Uterus (tissue), 4 donors: ENCODE data around the gene CPLANE1. TPM values are rescaled to one million over a fixed set of nuclear protein-coding genes. Genes with fewer than 3 reads are reported as not detected.
"Not testable (repeated sequence)": the region's sequence is repeated elsewhere in the genome, so short reads cannot be mapped to it uniquely, and the experiment has no call there.

Experiments used
- DNase-seq, 2 donors: peaks; one replicate each; pipeline ENCODE4 v3.0.0-alpha.2; 2019 to 2020
- H3K27ac ChIP-seq, 2 donors: fragments of 200-600 bp; sonication (generic); 1 replicate in 1 of 2; 2 replicates in 1 of 2; pipeline ENCODE4 v1.5.1; 2016 to 2018
- H3K27me3 ChIP-seq, 2 donors: fragments of 200-600 bp; sonication (generic); one replicate each; pipeline ENCODE4 v1.5.1; 2018 to 2019; ENCODE audit warnings: control low read depth in 1 of 2
- H3K36me3 ChIP-seq, 2 donors: fragments of 200-600 bp; sonication (generic); one replicate each; pipeline ENCODE4 v1.5.1; 2019; ENCODE audit warnings: control low read depth in 1 of 2
- H3K4me1 ChIP-seq, 2 donors: fragments of 200-600 bp; sonication (generic); one replicate each; pipeline ENCODE4 v1.5.1; 2018 to 2019; ENCODE audit warnings: control low read depth in 1 of 2
- H3K4me3 ChIP-seq, 2 donors: fragments of 200-600 bp; sonication (generic); 1 replicate in 1 of 2; 2 replicates in 1 of 2; pipeline ENCODE4 v1.5.1; 2018 to 2019; ENCODE audit warnings: mild to moderate bottlenecking in 1 of 2
- H3K9me3 ChIP-seq, 2 donors: fragments of 200-600 bp; sonication (generic); one replicate each; pipeline ENCODE4 v1.5.1; 2019; ENCODE audit warnings: control low read depth in 1 of 2
- CTCF ChIP-seq, 4 experiments: fragments of 200-600 bp in 2 of 4; fragments of 450-650 bp in 2 of 4; sonication (generic) in 2 of 4; IDR thresholded peaks; one replicate each; pipeline ENCODE4 v1.5.1; 2016 to 2019; ENCODE audit warnings: antibody characterized with exemption in 4 of 4, mild to moderate bottlenecking in 2 of 4, moderate library complexity in 1 of 4
- POLR2A ChIP-seq, 2 donors: fragments of 450-650 bp; IDR thresholded peaks; one replicate each; pipeline ENCODE4 v1.6.1; 2016; ENCODE audit warnings: antibody characterized with exemption in 2 of 2, mild to moderate bottlenecking in 1 of 2, moderate library complexity in 1 of 2
- intact Hi-C: fragments of 100-400 bp; cut with DNase I; formaldehyde crosslinking; loops from one replicate; pipeline ENCODE4 v1.15.1; 2023; ENCODE audit warnings: low total_unique reads
- total RNA-seq, 4 donors: library from RNA; depleted of rRNA in 3 of 4; stranded (reverse); fragments of >200 nt in 3 of 4; gene quantifications; one replicate each; pipeline versions ENCODE4 v1.1.0 to v1.2.4, GENCODE V29; 2014 to 2023
- donor health status: DM: yes; HTN: yes; CAD: no.

The CPLANE1 gene
- total RNA-seq, 4 donors from 2014 or later = 22.4 to 68.2 (median 35.9) TPM

GRCh38 chr5:37247496-37247895 lies 1.7 kb downstream of the CPLANE1 start:
- DNase-seq = no peak
- intact Hi-C loops = no loop called here
- Histone ChIP-seq H3K36me3 (no peaks in the 10 kb centered on the region), H3K4me3 (no peak overlapping the region), H3K27me3 (no peaks in the 10 kb centered on the region), H3K4me1 (peaks cover 0 to 9% of the 10 kb centered on the region in 2 donors), H3K27ac (no peak overlapping the region), H3K9me3 (no peaks in the 10 kb centered on the region)
- TF ChIP-seq POLR2A (IDR thresholded peaks at IDR 0.05) = no peak
- TF ChIP-seq CTCF (IDR thresholded peaks at IDR 0.05) = no peak

- TF ChIP-seq POLR2A (IDR thresholded peaks at IDR 0.05) (no peak), CTCF (IDR thresholded peaks at IDR 0.05) (no peak)
- intact Hi-C loops = no loop called here
These were observed 2.1 kb downstream of the CPLANE1 start for GRCh38 chr5:37247036-37247435.

GRCh38 chr5:37234288-37234687 lies 14.9 kb downstream of the CPLANE1 start:
- Histone ChIP-seq H3K27me3 (no peaks in the 10 kb centered on the region), H3K36me3 (no peaks in the 10 kb centered on the region), H3K9me3 (no peaks in the 10 kb centered on the region), H3K27ac (no peak overlapping the region), H3K4me1 (no peaks in the 10 kb centered on the region), H3K4me3 (no peak overlapping the region)
- intact Hi-C loops = no loop called here
- TF ChIP-seq POLR2A (IDR thresholded peaks at IDR 0.05) (no peak), CTCF (IDR thresholded peaks at IDR 0.05) (no peak)
- no peak for DNase-seq

More at GRCh38 chr5:37247036-37247435, 2.1 kb downstream of the CPLANE1 start:
- Histone ChIP-seq H3K4me3 (no peak overlapping the region), H3K4me1 (peaks cover 0 to 9% of the 10 kb centered on the region in 2 donors), H3K27me3 (no peaks in the 10 kb centered on the region), H3K9me3 (no peaks in the 10 kb centered on the region), H3K27ac (no peak overlapping the region), H3K36me3 (no peaks in the 10 kb centered on the region)
- no peak for DNase-seq

GRCh38 chr5:37226377-37226776 lies 22.8 kb downstream of the CPLANE1 start:
- H3K4me1 ChIP-seq = no peaks in the 10 kb centered on the region
- H3K27ac ChIP-seq = no peak overlapping the region
- H3K27me3 ChIP-seq = no peaks in the 10 kb centered on the region
- intact Hi-C loops = no loop called here
- H3K4me3 ChIP-seq = no peak overlapping the region
- no peak for DNase-seq
- no peak for TF ChIP-seq POLR2A (IDR thresholded peaks at IDR 0.05)
- no peaks in the 10 kb centered on the region for H3K9me3 ChIP-seq
- no peaks in the 10 kb centered on the region for H3K36me3 ChIP-seq

GRCh38 chr5:37222181-37222580 lies 27.0 kb downstream of the CPLANE1 start:
- no peaks in the 10 kb centered on the region for H3K27me3 ChIP-seq
- TF ChIP-seq POLR2A (IDR thresholded peaks at IDR 0.05) (no peak), CTCF (IDR thresholded peaks at IDR 0.05) (no peak)
- no peaks in the 10 kb centered on the region for H3K9me3 ChIP-seq
- H3K4me3 ChIP-seq = no peak overlapping the region
- H3K4me1 ChIP-seq = no peaks in the 10 kb centered on the region
- H3K36me3 ChIP-seq = no peaks in the 10 kb centered on the region
- no peak for DNase-seq
- H3K27ac ChIP-seq = no peak overlapping the region
- intact Hi-C loops = no loop called here

GRCh38 chr5:37220426-37220825 lies 28.8 kb downstream of the CPLANE1 start:
- H3K36me3 ChIP-seq, H3K4me3 ChIP-seq, DNase-seq, intact Hi-C loops, H3K9me3 ChIP-seq, H3K27me3 ChIP-seq, H3K27ac ChIP-seq, H3K4me1 ChIP-seq: not testable (repeated sequence)

- H3K9me3 ChIP-seq, H3K4me3 ChIP-seq, H3K27ac ChIP-seq, intact Hi-C loops, DNase-seq, H3K4me1 ChIP-seq, H3K27me3 ChIP-seq, H3K36me3 ChIP-seq: not testable (repeated sequence)
These were observed 29.8 kb downstream of the CPLANE1 start for GRCh38 chr5:37219384-37219783.
